ENCODE results near the gene PITX2. TPM values are rescaled to one million over a fixed set of nuclear protein-coding genes. Genes with fewer than 3 reads are reported as not detected.

PITX2 gene
- polyA plus RNA-seq, 1 of the 3 experiments (the other 2 are of a cell fraction), result not detected

DNA sequence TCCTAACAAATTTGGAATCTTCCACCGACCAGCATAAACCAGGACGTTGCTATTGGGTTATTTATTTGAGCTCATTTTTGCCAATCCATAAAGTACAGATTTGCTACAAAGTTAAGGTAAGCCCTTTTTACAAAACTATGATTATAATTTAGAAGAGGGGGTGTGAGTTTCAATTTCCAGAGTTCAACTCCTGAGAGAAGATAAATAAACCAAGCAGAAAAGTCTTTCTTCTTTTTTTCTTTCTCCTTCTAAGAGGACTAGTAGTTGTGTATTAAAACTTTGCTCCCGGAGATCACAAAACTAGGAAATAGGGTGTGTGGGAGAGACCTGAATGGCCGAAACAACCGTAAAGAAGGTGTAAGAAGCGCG lies 2.6 kb downstream of the PITX2 start:
- ChIA-PET POLR2A (no interaction called here), CTCF (interaction anchor here (1.3 to 4.6 kb wide), 2 partner anchors 12 to 20 kb away, joined by 4 to 29 read pairs; no protein-coding TSS in a partner anchor)
- Histone ChIP-seq H3K9me2 (no peaks in the 10 kb centered on the region), H3F3A (replicated peaks; ENCODE audit: insufficient read depth) (no peaks in the 10 kb centered on the region), H3K9ac (no peak overlapping the region), H4K20me1 (ENCODE audit: insufficient read depth) (no peaks in the 10 kb centered on the region), H3K27ac (ENCODE audit: low read depth in 2 of 2, low read length in 1 of 2) (no peak overlapping the region), H3K4me2 (peak overlapping the region; percentile 50; the same call in 1 of the 2 replicates), H3K36me3 (replicated peaks in 1 of 2; ENCODE audit: control insufficient read depth in 1 of 2, insufficient read depth in 2 of 2, low read length in 1 of 2) (no peaks in the 10 kb centered on the region), H3K4me1 (ENCODE audit: control insufficient read depth in 1 of 2, insufficient read depth in 2 of 2, low read depth in 1 of 2, low read length in 1 of 2) (peaks cover 0 to 4% of the 10 kb centered on the region in 2 experiments; a peak in 1 of 4 replicates), H2AFZ (ENCODE audit: low read depth) (no peak overlapping the region), H3K79me2 (ENCODE audit: insufficient read depth) (no peaks in the 10 kb centered on the region), H3K27me3 (ENCODE audit: insufficient read depth) (peaks cover 94% of the 10 kb centered on the region), H3K4me3 (ENCODE audit: low read depth in 2 of 2, low read length in 1 of 2) (no peak overlapping the region), H3K9me3 (no peaks in the 10 kb centered on the region)
- TF ChIP-seq EZH2phosphoT487 (IDR thresholded peaks at IDR 0.05; ENCODE audit: borderline replicate concordance, low read depth) (0 out of 2 replicates have a peak, but pooled peaks have one; percentile 60), YY1 (IDR thresholded peaks at IDR 0.05; ENCODE audit: low read depth) (no peak)
- DNase-seq, result no peak
- WGBS (ENCODE audit: low lambda C conversion rate), result 25% methylated on average over 7 of the region's 7 CpGs

DNA sequence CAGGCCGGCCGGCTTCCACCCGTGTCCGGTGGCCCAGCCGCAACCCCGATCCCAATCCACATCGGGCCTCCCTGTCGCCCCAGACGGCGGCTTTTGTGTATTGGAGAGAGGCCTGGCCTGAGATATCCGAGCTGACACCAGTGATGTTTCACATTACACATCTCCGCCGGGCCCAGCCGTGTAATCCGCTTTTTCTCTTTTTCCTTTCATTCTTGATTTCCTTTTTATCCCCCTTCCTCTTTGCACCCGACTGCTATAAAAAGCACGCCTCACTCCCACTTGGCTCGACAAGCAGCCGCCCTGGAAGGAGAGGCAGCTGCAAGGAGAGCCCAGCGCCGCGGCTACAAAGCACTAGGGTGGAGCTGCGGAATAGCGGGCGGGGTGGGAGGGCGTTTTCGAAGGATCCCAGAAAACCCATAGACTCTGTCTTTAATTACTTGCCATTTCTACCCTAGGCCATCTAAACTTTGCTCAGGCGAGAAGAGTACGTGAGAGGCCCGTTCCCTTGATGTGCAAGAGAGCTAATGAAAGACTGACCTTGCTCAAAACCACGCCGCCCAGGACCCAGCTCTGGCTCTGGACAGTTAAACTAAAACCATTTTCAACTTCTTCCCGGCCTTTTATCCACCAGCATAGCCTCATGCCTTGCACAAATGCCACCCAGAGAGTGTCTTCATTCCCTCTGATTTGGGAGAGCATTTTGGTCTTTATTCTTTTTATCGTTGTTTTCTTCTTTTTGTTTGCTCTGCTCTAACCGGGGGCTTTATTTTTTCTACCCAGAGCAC lies 3.2 kb downstream of the PITX2 start:
- no peak overlapping the region for H3K4me3 ChIP-seq (ENCODE audit: low read depth in 2 of 2, low read length in 1 of 2)
- 30% methylated on average over 27 of the region's 35 CpGs for WGBS (ENCODE audit: low lambda C conversion rate)
- H3K27me3 ChIP-seq (ENCODE audit: insufficient read depth), result peaks cover 96% of the 10 kb centered on the region
- no peak for TF ChIP-seq TEAD4 (IDR thresholded peaks at IDR 0.05; ENCODE audit: borderline replicate concordance, insufficient read depth)
- TF ChIP-seq NRF1 (IDR thresholded peaks at IDR 0.05; ENCODE audit: low read depth, low read length), result no peak
- no peak for TF ChIP-seq ELF1 (IDR thresholded peaks at IDR 0.05)
- no peak for TF ChIP-seq FOXM1 (IDR thresholded peaks at IDR 0.05; ENCODE audit: low read depth)
- TF ChIP-seq EP300 (IDR thresholded peaks at IDR 0.05; ENCODE audit: borderline replicate concordance in 1 of 2, low read depth in 1 of 2, low read length in 1 of 2), result no peak
- TF ChIP-seq POLR2AphosphoS5 (IDR thresholded peaks at IDR 0.05; ENCODE audit: low read depth, low read length), result no peak
- TF ChIP-seq RCOR1 (IDR thresholded peaks at IDR 0.05; ENCODE audit: low read length), result no peak
- no peak for TF ChIP-seq EZH2phosphoT487 (IDR thresholded peaks at IDR 0.05; ENCODE audit: borderline replicate concordance, low read depth)
- TF ChIP-seq SIN3A (IDR thresholded peaks at IDR 0.05; ENCODE audit: borderline replicate concordance, low read depth, low read length), result no peak
- TF ChIP-seq MXI1 (IDR thresholded peaks at IDR 0.05; ENCODE audit: low read depth, low read length), result no peak
- no peak for TF ChIP-seq FOXJ3 (CRISPR knock-in tag; IDR thresholded peaks at IDR 0.05)
- TF ChIP-seq TCF12 (IDR thresholded peaks at IDR 0.05), result no peak
- TF ChIP-seq, protein P1, sequence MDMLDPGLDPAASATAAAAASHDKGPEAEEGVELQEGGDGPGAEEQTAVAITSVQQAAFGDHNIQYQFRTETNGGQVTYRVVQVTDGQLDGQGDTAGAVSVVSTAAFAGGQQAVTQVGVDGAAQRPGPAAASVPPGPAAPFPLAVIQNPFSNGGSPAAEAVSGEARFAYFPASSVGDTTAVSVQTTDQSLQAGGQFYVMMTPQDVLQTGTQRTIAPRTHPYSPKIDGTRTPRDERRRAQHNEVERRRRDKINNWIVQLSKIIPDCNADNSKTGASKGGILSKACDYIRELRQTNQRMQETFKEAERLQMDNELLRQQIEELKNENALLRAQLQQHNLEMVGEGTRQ (IDR thresholded peaks at IDR 0.05; ENCODE audit: borderline replicate concordance, low read depth, low read length), result no peak
- TF ChIP-seq FOSL2 (IDR thresholded peaks at IDR 0.05; ENCODE audit: borderline replicate concordance, low read depth), result no peak
- TF ChIP-seq, protein P2, sequence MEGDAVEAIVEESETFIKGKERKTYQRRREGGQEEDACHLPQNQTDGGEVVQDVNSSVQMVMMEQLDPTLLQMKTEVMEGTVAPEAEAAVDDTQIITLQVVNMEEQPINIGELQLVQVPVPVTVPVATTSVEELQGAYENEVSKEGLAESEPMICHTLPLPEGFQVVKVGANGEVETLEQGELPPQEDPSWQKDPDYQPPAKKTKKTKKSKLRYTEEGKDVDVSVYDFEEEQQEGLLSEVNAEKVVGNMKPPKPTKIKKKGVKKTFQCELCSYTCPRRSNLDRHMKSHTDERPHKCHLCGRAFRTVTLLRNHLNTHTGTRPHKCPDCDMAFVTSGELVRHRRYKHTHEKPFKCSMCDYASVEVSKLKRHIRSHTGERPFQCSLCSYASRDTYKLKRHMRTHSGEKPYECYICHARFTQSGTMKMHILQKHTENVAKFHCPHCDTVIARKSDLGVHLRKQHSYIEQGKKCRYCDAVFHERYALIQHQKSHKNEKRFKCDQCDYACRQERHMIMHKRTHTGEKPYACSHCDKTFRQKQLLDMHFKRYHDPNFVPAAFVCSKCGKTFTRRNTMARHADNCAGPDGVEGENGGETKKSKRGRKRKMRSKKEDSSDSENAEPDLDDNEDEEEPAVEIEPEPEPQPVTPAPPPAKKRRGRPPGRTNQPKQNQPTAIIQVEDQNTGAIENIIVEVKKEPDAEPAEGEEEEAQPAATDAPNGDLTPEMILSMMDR (IDR thresholded peaks at IDR 0.05), result no peak
- no peaks in the 10 kb centered on the region for H3F3A ChIP-seq (replicated peaks; ENCODE audit: insufficient read depth)
- H3K9me3 ChIP-seq, result no peaks in the 10 kb centered on the region
- H2AFZ ChIP-seq (ENCODE audit: low read depth), result no peak overlapping the region
- ChIA-PET CTCF (interaction anchor here (1.3 to 4.6 kb wide), 2 partner anchors 13 to 20 kb away, joined by 4 to 29 read pairs; no protein-coding TSS in a partner anchor), POLR2A (no interaction called here)
- DNase-seq, result no peak
- H3K9ac ChIP-seq, result no peak overlapping the region
- H3K27ac ChIP-seq (ENCODE audit: low read depth in 2 of 2, low read length in 1 of 2), result no peak overlapping the region
- no peaks in the 10 kb centered on the region for H3K9me2 ChIP-seq
- H3K4me2 ChIP-seq, result no peak overlapping the region
- H4K20me1 ChIP-seq (ENCODE audit: insufficient read depth), result no peaks in the 10 kb centered on the region
- peaks cover 0 to 4% of the 10 kb centered on the region in 2 experiments; a peak in 1 of 4 replicates for H3K4me1 ChIP-seq (ENCODE audit: control insufficient read depth in 1 of 2, insufficient read depth in 2 of 2, low read depth in 1 of 2, low read length in 1 of 2)
- no peaks in the 10 kb centered on the region for H3K36me3 ChIP-seq (replicated peaks in 1 of 2; ENCODE audit: control insufficient read depth in 1 of 2, insufficient read depth in 2 of 2, low read length in 1 of 2)
- no peaks in the 10 kb centered on the region for H3K79me2 ChIP-seq (ENCODE audit: insufficient read depth)
